HG03558 (cell line): ENCODE data around the gene GDPD2.
"Not testable (repeated sequence)": the region's sequence is repeated elsewhere in the genome, so short reads cannot be mapped to it uniquely, and the experiment has no call there.

Experiments used
- ATAC-seq: cut with Tn5 transposase; IDR thresholded peaks from one replicate; pipeline ENCODE4 v1.9.1; 2021; ENCODE audit warnings: moderate number of reproducible peaks; ENCODE audit not compliant: unreplicated experiment; ENCODE audit errors: extremely low read depth

GDPD2 gene

DNA sequence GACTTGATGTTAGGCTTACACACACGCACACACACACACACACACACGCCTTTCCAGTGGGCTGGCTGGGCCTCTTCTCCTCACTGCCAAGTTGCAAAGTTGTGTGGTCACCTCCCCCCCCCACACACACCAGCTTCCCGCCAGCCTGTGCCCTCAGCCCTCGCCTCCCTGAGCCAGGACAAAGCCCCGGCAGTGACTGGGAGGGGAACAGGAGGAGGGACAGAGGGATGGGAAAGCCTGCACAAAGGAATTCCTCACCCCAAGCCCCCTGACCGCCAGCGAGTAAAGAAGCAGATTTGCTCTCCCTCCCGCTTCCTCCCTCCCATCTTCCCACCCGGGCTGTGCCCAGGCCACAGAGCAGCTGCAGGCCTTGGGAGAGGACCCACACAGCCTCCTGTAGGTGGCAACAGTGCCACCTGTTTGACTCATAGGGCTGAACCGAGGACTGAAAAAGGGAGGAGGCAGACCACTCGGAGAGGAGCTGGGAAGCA, at the start of gene GDPD2:
Gene GDPD2, plus strand, starts transcription at position 464 of the 491 bp plus-strand sequence. CDS start 1,671 bp downstream, outside the sequence.
- no peak for ATAC-seq

DNA sequence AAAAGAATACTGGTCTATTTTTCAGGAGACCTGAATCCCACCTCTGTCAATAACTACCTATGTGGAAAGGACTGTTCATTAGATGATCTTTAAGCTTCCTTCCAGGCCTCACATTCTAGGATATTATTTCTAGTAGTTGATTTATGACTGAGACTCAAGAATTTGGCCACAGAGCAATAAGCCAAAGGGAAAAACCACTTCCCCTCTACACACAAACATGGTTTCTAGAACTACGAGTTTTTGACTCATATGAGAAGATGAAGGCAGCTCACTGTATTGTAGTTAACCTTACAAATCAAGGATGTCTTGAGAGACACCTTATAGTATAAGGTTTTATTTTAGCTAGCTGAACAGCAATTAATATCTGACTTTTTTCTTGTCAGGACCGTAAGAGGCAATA, 36.9 kb upstream of the GDPD2 start:
- no peak for ATAC-seq

- ATAC-seq, result no peak
Observed at GRCh38 chrX:70398899-70399298, 24.2 kb upstream of the GDPD2 start.

DNA sequence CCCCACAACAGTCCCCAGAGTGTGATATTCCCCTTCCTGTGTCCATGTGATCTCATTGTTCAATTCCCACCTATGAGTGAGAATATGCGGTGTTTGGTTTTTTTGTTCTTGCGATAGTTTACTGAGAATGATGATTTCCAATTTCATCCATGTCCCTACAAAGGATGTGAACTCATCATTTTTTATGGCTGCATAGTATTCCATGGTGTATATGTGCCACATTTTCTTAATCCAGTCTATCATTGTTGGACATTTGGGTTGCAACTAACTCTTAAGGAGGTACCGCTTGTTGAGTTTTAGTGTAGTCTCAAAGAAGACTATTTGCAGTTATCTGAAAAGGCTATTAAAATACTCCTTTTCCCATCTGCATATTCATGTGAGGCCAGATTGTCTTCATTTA, 22.9 kb upstream of the GDPD2 start:
- not testable (repeated sequence) for ATAC-seq

DNA sequence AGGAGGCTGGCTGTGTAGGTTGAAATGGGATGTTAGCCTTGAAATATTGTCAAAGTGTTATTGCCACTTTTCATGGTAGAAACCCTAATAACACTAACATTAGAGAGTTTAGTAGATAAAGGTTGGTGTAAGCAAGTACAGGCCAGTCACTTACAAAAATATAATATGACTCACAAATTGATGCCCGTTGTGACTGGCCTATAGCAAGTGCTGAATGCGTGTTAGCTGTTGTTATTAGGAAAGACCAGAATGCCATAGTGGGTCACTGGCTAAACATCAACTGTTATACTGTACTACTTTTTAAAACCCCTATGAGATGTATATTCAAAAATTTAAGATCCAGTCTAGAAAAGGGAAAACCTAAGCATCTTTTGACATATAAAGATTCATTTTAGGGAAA, 20.4 kb upstream of the GDPD2 start:
- no peak for ATAC-seq

- ATAC-seq, result no peak
Observed at GRCh38 chrX:70405003-70405402, 18.1 kb upstream of the GDPD2 start.

GRCh38 chrX:70410921-70411320, 12.2 kb upstream of the GDPD2 start:
- no peak for ATAC-seq

GRCh38 chrX:70411475-70411874, 11.6 kb upstream of the GDPD2 start:
- ATAC-seq, result no peak

DNA sequence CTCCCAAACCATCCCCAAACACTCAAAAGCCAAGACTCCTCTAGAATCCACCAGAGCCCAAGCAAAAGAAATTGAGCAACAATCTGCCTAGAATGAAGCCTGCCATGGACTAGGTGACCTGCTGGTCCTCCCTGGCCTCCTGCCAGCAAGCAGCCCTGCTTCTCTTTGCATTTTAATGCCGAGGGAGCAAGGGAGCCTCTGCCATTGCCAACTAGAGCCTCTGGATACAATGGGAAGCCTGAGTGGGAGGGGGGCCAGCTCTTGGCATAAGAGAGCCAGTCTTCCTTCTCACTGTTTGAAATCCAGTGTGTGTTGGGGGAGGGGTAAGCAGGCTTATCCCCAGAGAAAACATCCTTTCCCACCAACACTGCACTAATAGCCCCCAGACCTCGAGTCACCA, 1.5 kb upstream of the GDPD2 start:
- ATAC-seq, result no peak

DNA sequence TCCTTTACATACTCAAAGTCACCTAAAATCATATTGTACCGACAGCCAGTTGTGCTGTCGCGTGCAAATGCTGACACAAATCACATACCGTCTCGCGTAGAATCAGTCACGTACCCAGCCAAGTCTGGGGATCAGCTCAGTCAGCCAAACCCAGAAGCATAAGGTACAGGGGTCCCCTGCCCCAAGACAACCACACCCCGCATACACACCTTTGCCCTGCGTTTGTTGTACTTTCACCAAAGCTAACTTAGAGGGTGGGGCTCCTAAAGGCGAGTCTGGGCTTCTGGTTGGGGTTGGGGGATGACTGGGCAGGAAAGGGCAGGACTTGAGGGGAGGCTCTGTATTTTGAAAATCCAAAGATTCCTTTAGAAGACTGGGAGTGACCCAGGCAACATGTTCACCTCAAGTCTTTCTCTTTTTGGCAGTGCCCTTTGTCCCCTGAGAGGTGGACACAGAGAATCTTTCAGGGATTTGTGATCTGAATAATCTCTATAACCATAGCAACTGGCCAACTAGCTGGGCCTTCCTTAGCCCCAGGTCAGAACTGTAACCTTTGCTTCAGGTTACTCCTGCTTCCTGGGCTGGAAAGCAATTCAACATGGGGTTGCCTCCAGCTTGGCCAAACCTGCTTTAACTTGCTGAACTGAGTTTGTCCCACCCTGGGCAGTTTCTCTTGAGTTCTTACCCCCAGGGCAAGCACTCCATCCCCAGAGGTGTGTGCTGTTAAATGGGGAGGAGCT, 992 bp downstream of the GDPD2 start:
- no peak for ATAC-seq

DNA sequence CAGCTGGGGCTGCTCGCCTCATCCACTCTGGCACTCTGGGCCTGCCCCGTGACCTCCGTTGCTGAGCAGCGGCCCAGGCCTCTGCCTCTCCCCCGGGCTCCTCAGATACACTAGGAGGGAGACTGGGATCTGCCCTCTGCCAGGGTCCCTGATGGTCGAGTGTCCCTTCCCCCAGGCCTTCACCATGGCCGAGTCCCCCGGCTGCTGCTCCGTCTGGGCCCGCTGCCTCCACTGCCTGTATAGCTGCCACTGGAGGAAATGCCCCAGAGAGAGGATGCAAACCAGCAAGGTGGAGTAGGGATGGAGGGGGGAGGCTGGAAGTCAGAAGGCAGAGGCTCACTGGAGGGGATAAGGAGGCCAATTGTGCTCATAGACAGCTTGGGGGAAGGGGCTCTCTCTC, 1.7 kb downstream of the GDPD2 start:
- no peak for ATAC-seq

DNA sequence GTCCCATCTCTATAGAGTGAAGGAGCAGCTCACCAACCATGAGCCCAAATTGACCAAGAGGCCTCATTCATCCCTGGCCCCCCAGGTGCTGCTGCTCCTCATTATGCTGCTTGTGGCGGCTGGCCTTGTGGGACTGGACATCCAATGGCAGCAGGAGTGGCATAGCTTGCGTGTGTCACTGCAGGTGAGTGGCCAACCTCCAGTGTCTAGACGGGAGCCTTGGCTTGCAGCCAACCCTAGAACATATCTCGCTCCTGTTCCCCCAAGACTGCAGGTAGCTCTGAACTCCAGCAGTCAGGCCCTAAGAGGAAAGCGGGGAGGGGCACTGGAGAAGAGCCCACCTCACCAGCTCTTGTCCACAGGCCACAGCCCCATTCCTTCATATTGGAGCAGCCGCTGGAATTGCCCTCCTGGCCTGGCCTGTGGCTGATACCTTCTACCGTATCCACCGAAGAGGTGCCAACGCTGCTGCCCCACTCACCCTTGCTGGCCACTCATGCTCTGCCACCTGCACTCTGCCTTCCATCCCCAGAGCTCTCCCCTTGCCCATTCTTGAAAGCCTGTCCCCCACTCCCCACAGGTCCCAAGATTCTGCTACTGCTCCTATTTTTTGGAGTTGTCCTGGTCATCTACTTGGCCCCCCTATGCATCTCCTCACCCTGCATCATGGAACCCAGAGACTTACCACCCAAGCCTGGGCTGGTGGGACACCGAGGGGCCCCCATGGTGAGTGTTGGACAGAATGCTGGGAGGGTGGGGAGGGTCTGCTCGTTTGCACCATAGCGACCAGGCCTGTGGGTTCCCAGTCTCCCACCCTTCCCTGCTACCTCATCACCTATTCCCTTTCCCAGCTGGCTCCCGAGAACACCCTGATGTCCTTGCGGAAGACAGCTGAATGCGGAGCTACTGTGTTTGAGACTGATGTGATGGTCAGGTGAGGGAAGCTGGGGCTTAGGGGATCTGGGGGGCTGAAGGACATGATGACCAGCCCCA, 3.5 kb downstream of the GDPD2 start:
- no peak for ATAC-seq

GRCh38 chrX:70427365-70427764, 4.3 kb downstream of the GDPD2 start:
- ATAC-seq, result no peak

DNA sequence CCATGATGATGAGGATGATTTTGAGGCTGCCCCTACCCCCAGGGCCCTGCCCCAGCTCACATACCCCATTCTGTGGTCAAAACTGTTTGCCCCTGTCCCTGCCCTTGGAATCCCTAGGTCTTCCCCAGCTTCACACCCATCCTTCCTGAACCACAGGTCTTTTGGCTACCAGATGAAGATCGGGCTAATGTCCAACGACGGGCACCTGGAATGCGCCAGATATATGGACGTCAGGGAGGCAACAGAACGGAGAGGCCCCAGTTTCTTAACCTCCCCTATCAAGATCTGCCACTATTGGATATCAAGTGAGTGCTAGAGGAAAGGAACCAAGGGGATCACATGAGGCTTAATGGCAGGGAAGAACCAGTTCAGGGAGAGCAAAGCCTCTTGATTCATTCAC, 6.6 kb downstream of the GDPD2 start:
- no peak for ATAC-seq

DNA sequence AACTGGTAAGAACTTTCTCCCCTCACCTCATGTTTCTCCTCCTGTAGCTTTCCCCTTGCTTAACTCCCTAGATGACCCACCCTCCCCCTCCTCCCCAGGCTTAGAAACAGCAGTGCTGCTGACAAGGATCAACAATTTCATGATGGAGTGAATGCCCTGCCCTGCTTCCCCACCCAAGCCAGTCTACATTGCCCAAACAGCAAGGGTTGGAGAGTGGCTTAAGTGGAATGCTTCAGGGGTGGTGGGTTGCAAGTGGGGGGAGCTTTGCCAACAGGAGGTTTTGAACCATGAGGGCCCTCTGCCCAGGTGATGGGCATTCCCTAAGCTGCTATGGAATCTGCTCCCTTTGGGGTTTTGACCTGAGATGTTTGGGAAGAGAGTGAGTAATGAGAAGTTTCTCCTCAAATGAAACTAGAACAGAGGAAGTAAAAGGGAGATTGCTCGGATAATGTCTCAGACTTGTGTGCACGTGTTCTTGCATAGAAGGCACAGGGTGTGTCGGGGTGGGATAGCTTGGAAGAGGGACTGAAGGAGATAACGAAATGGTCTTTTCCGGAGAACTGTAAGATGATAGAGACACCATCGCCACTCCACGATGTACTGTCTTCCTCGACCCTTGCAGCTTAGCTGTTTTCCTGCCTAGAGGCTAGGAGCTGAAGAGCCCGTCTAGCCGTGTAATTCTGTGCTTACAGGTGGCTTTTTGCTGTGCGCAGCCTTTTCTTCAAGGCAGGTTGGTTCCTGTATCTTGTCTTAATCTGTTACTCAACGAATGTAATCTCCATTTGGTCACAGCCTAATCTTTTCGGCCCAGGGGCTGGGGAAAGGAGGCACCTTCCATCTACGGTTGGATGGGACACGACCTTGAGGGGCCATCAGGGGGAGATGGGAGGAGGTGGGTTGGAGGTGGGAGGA, 10.1 kb downstream of the GDPD2 start:
- ATAC-seq, result no peak

GRCh38 chrX:70433848-70434351, 10.8 kb downstream of the GDPD2 start:
- ATAC-seq, result no peak

DNA sequence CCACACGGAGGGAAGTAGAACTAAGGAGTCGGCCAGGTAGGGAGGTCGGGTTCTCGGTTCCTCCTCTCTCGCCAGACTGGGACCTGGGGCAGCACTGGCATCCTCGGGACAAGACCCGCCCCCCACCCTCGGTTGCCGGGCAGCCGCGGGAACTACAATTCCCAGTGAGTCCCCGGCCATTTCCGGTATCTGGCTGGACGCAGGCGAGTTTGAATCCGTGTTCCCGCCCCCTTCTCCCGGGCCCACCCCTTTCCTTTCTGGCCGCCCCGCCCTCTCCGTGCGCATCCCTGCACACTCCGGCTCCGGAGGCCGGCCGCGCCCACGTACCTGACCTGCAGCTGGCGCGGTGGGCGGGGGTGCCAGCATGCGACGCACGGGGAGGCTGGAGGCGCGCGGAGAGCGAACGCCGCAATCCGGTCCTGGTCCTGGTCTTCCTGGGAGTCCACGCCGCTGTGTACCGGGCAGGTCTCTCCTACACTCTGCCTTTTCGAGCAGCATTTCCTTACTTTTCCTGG, 11.3 kb downstream of the GDPD2 start:
- ATAC-seq, result no peak

GRCh38 chrX:70434914-70435586, 11.9 kb downstream of the GDPD2 start:
- no peak for ATAC-seq

GRCh38 chrX:70436343-70436742, 13.2 kb downstream of the GDPD2 start:
- ATAC-seq, result no peak
